Kidney epithelial cell (primary cell): ENCODE data around the gene MAN1A1. TPM values are rescaled to one million over a fixed set of nuclear protein-coding genes. Genes with fewer than 3 reads are reported as not detected.

Experiments
- DNase-seq: peaks from one replicate; pipeline ENCODE4 v3.0.0-alpha.2; 2010; ENCODE audit warnings: low read depth
- H3K27me3 ChIP-seq: 2 replicates; pipeline ENCODE4 v1.6.0; 2011; ENCODE audit warnings: low read length; ENCODE audit not compliant: control insufficient read depth, insufficient read depth
- H3K36me3 ChIP-seq: 2 replicates; pipeline ENCODE4 v1.5.1; 2011; ENCODE audit warnings: low read length; ENCODE audit not compliant: control insufficient read depth, insufficient read depth
- H3K4me3 ChIP-seq: 2 replicates; pipeline ENCODE4 v1.5.1; 2011; ENCODE audit warnings: low read depth, mild to moderate bottlenecking, control low read depth, low read length
- CTCF ChIP-seq: IDR thresholded peaks from 2 replicates; pipeline ENCODE4 v1.5.1; 2011; ENCODE audit warnings: mild to moderate bottlenecking, moderate library complexity, low read length, control low read depth, inconsistent platforms; ENCODE audit not compliant: insufficient read depth, poor library complexity, severe bottlenecking
- total RNA-seq: library from RNA; depleted of rRNA; stranded (reverse); fragments of >200 nt; gene quantifications from 2 replicates; pipeline ENCODE4 v1.2.3, GENCODE V29; 2015

MAN1A1 gene
- total RNA-seq, 1 donor from 2014 or later, result 15.0 TPM

GRCh38 chr6:119127627-119128026, 221.9 kb downstream of the MAN1A1 start:
- H3K27me3 ChIP-seq, result no peaks in the 10 kb centered on the region
- DNase-seq, result no peak
- H3K36me3 ChIP-seq, result no peaks in the 10 kb centered on the region
- TF ChIP-seq CTCF, result no peak
- H3K4me3 ChIP-seq, result no peak overlapping the region
